Measurements from ENCODE around the gene FRK. TPM values are rescaled to one million over a fixed set of nuclear protein-coding genes. Genes with fewer than 3 reads are reported as not detected.
"Not testable (repeated sequence)": the region's sequence is repeated elsewhere in the genome, so short reads cannot be mapped to it uniquely, and the experiment has no call there.

FRK gene
- polyA plus RNA-seq, 1 donor (not counting 4 experiments of a cell fraction or from before 2014, with no cell fraction given) = 2.4 TPM

DNA sequence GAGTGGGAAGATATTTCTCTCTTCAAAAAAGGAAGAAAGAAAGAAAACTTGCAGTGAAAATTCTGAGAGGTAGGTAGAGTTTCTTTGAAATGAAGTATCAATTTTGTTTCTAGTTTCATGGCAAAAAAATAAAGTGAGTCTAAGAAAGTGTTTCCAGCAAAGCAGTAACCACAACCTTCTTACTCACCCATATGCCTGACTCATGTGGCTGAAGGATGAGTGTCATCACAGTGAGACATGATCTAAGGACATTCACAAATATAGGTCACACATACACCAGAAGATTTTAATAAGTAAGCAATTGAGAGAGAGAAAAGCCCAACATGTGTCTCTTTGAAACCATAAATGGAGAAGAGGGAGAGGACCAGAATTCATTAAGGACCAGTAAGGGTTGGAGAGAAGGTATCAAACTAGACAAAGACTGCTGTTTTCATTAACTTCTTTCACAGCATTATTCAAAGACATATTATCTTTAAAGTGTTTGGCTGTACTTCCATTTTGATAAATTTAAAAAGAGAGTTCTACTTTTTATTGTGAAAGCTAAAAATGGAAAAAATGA lies 169.5 kb downstream of the FRK start:
- H3K9me1 ChIP-seq (ENCODE audit: control insufficient read depth, extremely low read depth, insufficient read depth, low read length) = no peaks in the 10 kb centered on the region
- TF ChIP-seq EZH2 (IDR thresholded peaks at IDR 0.05; ENCODE audit: low read length) = no peak
- TF ChIP-seq, protein P1, sequence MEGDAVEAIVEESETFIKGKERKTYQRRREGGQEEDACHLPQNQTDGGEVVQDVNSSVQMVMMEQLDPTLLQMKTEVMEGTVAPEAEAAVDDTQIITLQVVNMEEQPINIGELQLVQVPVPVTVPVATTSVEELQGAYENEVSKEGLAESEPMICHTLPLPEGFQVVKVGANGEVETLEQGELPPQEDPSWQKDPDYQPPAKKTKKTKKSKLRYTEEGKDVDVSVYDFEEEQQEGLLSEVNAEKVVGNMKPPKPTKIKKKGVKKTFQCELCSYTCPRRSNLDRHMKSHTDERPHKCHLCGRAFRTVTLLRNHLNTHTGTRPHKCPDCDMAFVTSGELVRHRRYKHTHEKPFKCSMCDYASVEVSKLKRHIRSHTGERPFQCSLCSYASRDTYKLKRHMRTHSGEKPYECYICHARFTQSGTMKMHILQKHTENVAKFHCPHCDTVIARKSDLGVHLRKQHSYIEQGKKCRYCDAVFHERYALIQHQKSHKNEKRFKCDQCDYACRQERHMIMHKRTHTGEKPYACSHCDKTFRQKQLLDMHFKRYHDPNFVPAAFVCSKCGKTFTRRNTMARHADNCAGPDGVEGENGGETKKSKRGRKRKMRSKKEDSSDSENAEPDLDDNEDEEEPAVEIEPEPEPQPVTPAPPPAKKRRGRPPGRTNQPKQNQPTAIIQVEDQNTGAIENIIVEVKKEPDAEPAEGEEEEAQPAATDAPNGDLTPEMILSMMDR (optimal IDR thresholded peaks at IDR 0.05 in 1 of 3, IDR thresholded peaks at IDR 0.05 in 1 of 3, conservative IDR thresholded peaks at IDR 0.05 in 1 of 3; ENCODE audit: extremely low read depth in 1 of 3, insufficient read depth in 2 of 3, low read length in 3 of 3) = no peak
- dilution Hi-C loops (cut with MboI; ENCODE audit: extremely low pct_ligation_motif_present, low sequenced_read_pairs) = no loop called here
- H3K79me2 ChIP-seq (ENCODE audit: control insufficient read depth, insufficient read depth, low read length) = no peaks in the 10 kb centered on the region
- H3K27me3 ChIP-seq (ENCODE audit: control insufficient read depth, extremely low read depth, insufficient read depth, low read length) = no peaks in the 10 kb centered on the region
- no peak overlapping the region for H3K27ac ChIP-seq (ENCODE audit: control insufficient read depth, insufficient read depth, low read length)
- no peak overlapping the region for H3K4me3 ChIP-seq (ENCODE audit: control insufficient read depth in 2 of 3, extremely low read depth in 1 of 3, insufficient read depth in 2 of 3, low read depth in 1 of 3, low read length in 3 of 3)
- DNase-seq (ENCODE audit: low read depth, low spot score) (peak; percentile 33), FAIRE-seq (peak; percentile 87)
- H3K9ac ChIP-seq (ENCODE audit: control insufficient read depth, extremely low read depth, insufficient read depth, low read length) = no peak overlapping the region
- H4K20me1 ChIP-seq (ENCODE audit: control insufficient read depth, extremely low read depth, insufficient read depth, low read length) = no peaks in the 10 kb centered on the region
- no peaks in the 10 kb centered on the region for H3K36me3 ChIP-seq (ENCODE audit: control insufficient read depth in 2 of 2, extremely low read depth in 1 of 2, insufficient read depth in 2 of 2, low read length in 2 of 2)
- peak overlapping the region; percentile 19 for H3K4me2 ChIP-seq (ENCODE audit: control insufficient read depth, extremely low read depth, insufficient read depth, low read depth, low read length)
- H2AFZ ChIP-seq (ENCODE audit: control insufficient read depth, low read length) = no peak overlapping the region
- no peaks in the 10 kb centered on the region for H3K9me3 ChIP-seq (ENCODE audit: control insufficient read depth, low read depth, low read length)
- peaks cover 13% of the 10 kb centered on the region for H3K4me1 ChIP-seq (ENCODE audit: control insufficient read depth, extremely low read depth, insufficient read depth, low read length)

DNA sequence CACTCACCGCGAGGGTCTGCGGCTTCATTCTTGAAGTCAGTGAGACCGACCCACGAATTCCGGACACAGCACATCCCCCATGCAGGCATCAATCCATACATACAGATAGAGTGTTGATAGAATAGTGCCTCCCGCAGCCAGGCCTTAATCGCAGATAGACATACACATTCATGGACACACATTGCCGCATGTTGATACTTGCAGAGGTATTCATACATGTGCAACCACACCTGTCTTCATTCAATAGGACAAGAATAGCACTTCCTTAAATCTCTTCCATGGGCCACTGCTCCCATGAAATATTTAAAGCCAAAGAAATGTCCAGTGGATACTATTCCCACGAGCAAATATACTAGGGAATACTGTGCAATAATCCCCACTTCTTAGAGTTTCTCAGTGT lies 170.5 kb downstream of the FRK start:
- H3K4me2 ChIP-seq (ENCODE audit: control insufficient read depth, extremely low read depth, insufficient read depth, low read depth, low read length) = peak overlapping the region; percentile 31
- FAIRE-seq = no peak
- dilution Hi-C loops (cut with MboI; ENCODE audit: extremely low pct_ligation_motif_present, low sequenced_read_pairs) = no loop called here

DNA sequence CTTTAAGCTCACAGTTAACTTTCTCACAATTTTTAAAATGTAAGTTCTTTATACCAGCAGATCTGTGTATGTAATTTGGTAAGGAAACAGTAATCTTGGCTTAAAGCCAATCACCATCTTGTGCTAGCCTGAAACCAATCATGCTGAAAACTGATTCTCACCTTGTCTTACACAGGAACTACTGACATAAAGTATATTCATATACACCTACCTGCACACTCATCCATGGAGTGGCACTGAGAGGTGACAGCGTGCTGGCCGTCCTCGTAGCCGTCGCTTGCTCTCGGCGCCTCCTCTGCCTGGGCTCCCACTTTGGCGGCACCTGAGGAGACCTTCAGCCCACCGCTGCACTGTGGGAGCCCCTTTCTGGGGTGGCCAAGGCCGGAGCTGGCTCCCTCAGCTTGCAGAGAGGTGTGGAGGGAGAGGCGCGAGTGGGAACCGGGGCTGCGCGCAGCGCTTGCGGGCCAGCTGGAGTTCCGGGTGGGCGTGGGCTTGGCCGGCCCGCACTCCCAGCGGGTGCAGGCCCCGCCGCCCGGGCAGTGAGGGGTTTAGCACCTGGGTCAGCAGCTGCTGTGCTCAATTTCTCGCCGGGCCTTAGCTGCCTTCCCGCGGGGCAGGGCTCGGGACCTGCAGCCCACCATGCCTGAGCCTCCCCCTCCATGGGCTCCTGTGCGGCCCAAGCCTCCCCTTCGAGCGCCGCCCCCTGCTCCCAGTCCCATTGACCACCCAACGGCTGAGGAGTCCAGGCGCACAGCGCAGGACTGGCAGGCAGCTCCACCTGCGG lies 171.8 kb downstream of the FRK start:
- H3K27me3 ChIP-seq (ENCODE audit: control insufficient read depth, extremely low read depth, insufficient read depth, low read length); H3K4me3 ChIP-seq (ENCODE audit: control insufficient read depth in 2 of 3, extremely low read depth in 1 of 3, insufficient read depth in 2 of 3, low read depth in 1 of 3, low read length in 3 of 3); H3K27ac ChIP-seq (ENCODE audit: control insufficient read depth, insufficient read depth, low read length); H2AFZ ChIP-seq (ENCODE audit: control insufficient read depth, low read length); H3K36me3 ChIP-seq (ENCODE audit: control insufficient read depth in 2 of 2, extremely low read depth in 1 of 2, insufficient read depth in 2 of 2, low read length in 2 of 2); FAIRE-seq; H3K9me3 ChIP-seq (ENCODE audit: control insufficient read depth, low read depth, low read length); H3K79me2 ChIP-seq (ENCODE audit: control insufficient read depth, insufficient read depth, low read length); H4K20me1 ChIP-seq (ENCODE audit: control insufficient read depth, extremely low read depth, insufficient read depth, low read length); dilution Hi-C loops (cut with MboI; ENCODE audit: extremely low pct_ligation_motif_present, low sequenced_read_pairs); H3K9ac ChIP-seq (ENCODE audit: control insufficient read depth, extremely low read depth, insufficient read depth, low read length); H3K4me2 ChIP-seq (ENCODE audit: control insufficient read depth, extremely low read depth, insufficient read depth, low read depth, low read length); DNase-seq (ENCODE audit: low read depth, low spot score); H3K9me1 ChIP-seq (ENCODE audit: control insufficient read depth, extremely low read depth, insufficient read depth, low read length): not testable (repeated sequence)
- peaks cover 13% of the 10 kb centered on the region for H3K4me1 ChIP-seq (ENCODE audit: control insufficient read depth, extremely low read depth, insufficient read depth, low read length)

More for the DNA sequence above, 170.5 kb downstream of the FRK start:
- peaks cover 13% of the 10 kb centered on the region for H3K4me1 ChIP-seq (ENCODE audit: control insufficient read depth, extremely low read depth, insufficient read depth, low read length)
- H3K79me2 ChIP-seq (ENCODE audit: control insufficient read depth, insufficient read depth, low read length) = no peaks in the 10 kb centered on the region
- no peak for TF ChIP-seq EZH2 (IDR thresholded peaks at IDR 0.05; ENCODE audit: low read length)
- TF ChIP-seq, protein P1 (optimal IDR thresholded peaks at IDR 0.05 in 1 of 3, IDR thresholded peaks at IDR 0.05 in 1 of 3, conservative IDR thresholded peaks at IDR 0.05 in 1 of 3; ENCODE audit: extremely low read depth in 1 of 3, insufficient read depth in 2 of 3, low read length in 3 of 3) = no peak
- H3K9me3 ChIP-seq (ENCODE audit: control insufficient read depth, low read depth, low read length) = no peaks in the 10 kb centered on the region
- H2AFZ ChIP-seq (ENCODE audit: control insufficient read depth, low read length) = no peak overlapping the region
- H3K36me3 ChIP-seq (ENCODE audit: control insufficient read depth in 2 of 2, extremely low read depth in 1 of 2, insufficient read depth in 2 of 2, low read length in 2 of 2) = no peaks in the 10 kb centered on the region
- DNase-seq (ENCODE audit: low read depth, low spot score) = no peak
- H3K9me1 ChIP-seq (ENCODE audit: control insufficient read depth, extremely low read depth, insufficient read depth, low read length) = no peaks in the 10 kb centered on the region
- H3K27me3 ChIP-seq (ENCODE audit: control insufficient read depth, extremely low read depth, insufficient read depth, low read length) = no peaks in the 10 kb centered on the region
- no peak overlapping the region for H3K4me3 ChIP-seq (ENCODE audit: control insufficient read depth in 2 of 3, extremely low read depth in 1 of 3, insufficient read depth in 2 of 3, low read depth in 1 of 3, low read length in 3 of 3)
- no peaks in the 10 kb centered on the region for H4K20me1 ChIP-seq (ENCODE audit: control insufficient read depth, extremely low read depth, insufficient read depth, low read length)
- H3K27ac ChIP-seq (ENCODE audit: control insufficient read depth, insufficient read depth, low read length) = no peak overlapping the region
- H3K9ac ChIP-seq (ENCODE audit: control insufficient read depth, extremely low read depth, insufficient read depth, low read length) = no peak overlapping the region

Data from keratinocyte (primary cell).